K562 (cell line): ENCODE measurements around the gene ARHGAP42. TPM values are rescaled to one million over a fixed set of nuclear protein-coding genes. Genes with fewer than 3 reads are reported as not detected.

ENCODE experiments used
- ATAC-seq: fragments of 200-7000 bp; cut with Tn5 transposase; 3 replicates; pipeline ENCODE4 v1.9.1; 2020; ENCODE audit warnings: moderate library complexity
- BruUV-seq: library from RNA; stranded (reverse); fragments of 400-500 nt; replicated peaks from 2 replicates; lab custom pipeline; 2021; lab: Mats Ljungman, UMichigan
- CTCF ChIA-PET: fragments of 300-600 bp; formaldehyde crosslinking; extraction: SDS; loops from one replicate; lab custom pipeline; 2021; ENCODE audit warnings: low intra/inter-chr PET ratio; lab: Yijun Ruan, JAX
- POLR2A ChIA-PET: fragments of 300-600, 350-650 bp; sonication (Branson Sonifier 250); formaldehyde crosslinking; extraction: SDS; loops from one replicate; lab custom pipeline; 2021; ENCODE audit warnings: antibody characterized with exemption, inconsistent platforms; lab: Yijun Ruan, JAX
- DNase-seq, 4 experiments: peaks; one replicate each; pipeline versions ENCODE4 v3.0.0 to v3.0.0-alpha.2; 2011 to 2018; ENCODE audit warnings: low spot score in 3 of 4, mixed read lengths in 3 of 4; ENCODE audit errors: extremely low read depth in 1 of 4
- FAIRE-seq: peaks from 2 replicates; lab custom pipeline; 2011; peaks lifted over from hg19 to GRCh38; lab: Jason Lieb, UNC
- H2AFZ ChIP-seq: 2 replicates; pipeline ENCODE4 v1.6.0; 2011; ENCODE audit warnings: low read depth, low read length, control low read depth, inconsistent platforms
- H3K27ac ChIP-seq: fragments of 200-600 bp; 3 replicates; pipeline ENCODE4 v1.8.0; 2011; ENCODE audit warnings: low read depth, mild to moderate bottlenecking, control low read depth, inconsistent platforms, low read length, moderate library complexity, mixed read lengths; ENCODE audit errors: extremely low read depth
- H3K27me3 ChIP-seq, 2 experiments: fragments of 300-600 bp in 1 of 2; 2 replicates in 1 of 2; 3 replicates in 1 of 2; pipeline versions ENCODE4 v1.6.0 to v1.8.0; 2011; ENCODE audit warnings: inconsistent platforms in 2 of 2, low read length in 2 of 2, mild to moderate bottlenecking in 1 of 2, mixed read lengths in 1 of 2, moderate library complexity in 1 of 2; ENCODE audit not compliant: control insufficient read depth in 2 of 2, insufficient read depth in 2 of 2
- H3K36me3 ChIP-seq: fragments of 300-600 bp; 3 replicates; pipeline ENCODE4 v1.8.0; 2011; ENCODE audit warnings: mild to moderate bottlenecking, low read length, inconsistent platforms; ENCODE audit not compliant: control insufficient read depth, insufficient read depth
- H3K4me1 ChIP-seq, 2 experiments: fragments of 200-600 bp in 1 of 2; replicated peaks in 1 of 2; 2 replicates in 1 of 2; 3 replicates in 1 of 2; pipeline versions ENCODE4 v1.5.1 to v1.8.0; 2011; ENCODE audit warnings: inconsistent platforms in 2 of 2, low read length in 2 of 2, mild to moderate bottlenecking in 1 of 2, mixed read lengths in 1 of 2, moderate library complexity in 1 of 2; ENCODE audit not compliant: control insufficient read depth in 2 of 2, insufficient read depth in 2 of 2
- H3K4me2 ChIP-seq: 2 replicates; pipeline ENCODE4 v1.6.1; 2011; ENCODE audit warnings: low read length, control low read depth, inconsistent platforms, mixed read lengths; ENCODE audit not compliant: insufficient read depth
- H3K4me3 ChIP-seq: fragments of 200-600 bp; sonication (generic), shearing (Covaris generic); 2 replicates; pipeline ENCODE4 v1.5.1; 2016; ENCODE audit warnings: control low read depth, inconsistent platforms
- H3K79me2 ChIP-seq: fragments of 200-600 bp; 3 replicates; pipeline ENCODE4 v1.8.0; 2011; ENCODE audit warnings: low read length, inconsistent platforms; ENCODE audit not compliant: control insufficient read depth, insufficient read depth
- H3K9ac ChIP-seq, 2 experiments: 2 replicates each; pipeline versions ENCODE4 v1.6.0 to v1.6.1; 2011; ENCODE audit warnings: low read depth in 2 of 2, low read length in 2 of 2, control low read depth in 1 of 2, inconsistent platforms in 1 of 2, mild to moderate bottlenecking in 1 of 2, mixed read lengths in 1 of 2; ENCODE audit not compliant: insufficient read depth in 1 of 2
- H3K9me1 ChIP-seq: one replicate; pipeline ENCODE4 v1.6.0; 2011; ENCODE audit warnings: inconsistent platforms, mild to moderate bottlenecking, low read length, moderate library complexity; ENCODE audit not compliant: control insufficient read depth, insufficient read depth
- H3K9me3 ChIP-seq: replicated peaks from 2 replicates; pipeline ENCODE4 v1.5.1; 2011; ENCODE audit warnings: low read depth, low read length, inconsistent platforms; ENCODE audit not compliant: control insufficient read depth, insufficient read depth
- H4K20me1 ChIP-seq: replicated peaks from 2 replicates; pipeline ENCODE4 v1.6.1; 2011; ENCODE audit warnings: low read length, inconsistent platforms, mixed read lengths; ENCODE audit not compliant: control insufficient read depth, insufficient read depth
- CBX8 ChIP-seq: fragments of 200-600 bp; sonication (generic); IDR thresholded peaks from 2 replicates; pipeline ENCODE4 v1.6.1; 2012; ENCODE audit warnings: borderline replicate concordance, mixed run types, low read depth, mild to moderate bottlenecking, moderate library complexity, mixed read lengths, low read length, control low read depth, inconsistent platforms; ENCODE audit not compliant: poor library complexity, severe bottlenecking; ENCODE audit errors: extremely low read depth
- NFIC ChIP-seq: fragments of 450-650 bp; IDR thresholded peaks from 2 replicates; pipeline ENCODE4 v1.6.1; 2017; ENCODE audit warnings: mild to moderate bottlenecking, inconsistent platforms
- NFIX ChIP-seq: fragments of 250-450 bp; sonication (Bioruptor Pico); IDR thresholded peaks from 2 replicates; pipeline ENCODE4 v1.4.0; 2020; ENCODE audit warnings: low read depth, mild to moderate bottlenecking, moderate library complexity
- RNF219 ChIP-seq: fragments of 250-450 bp; sonication (Bioruptor Pico); IDR thresholded peaks from 2 replicates; pipeline ENCODE4 v1.5.0; 2022; ENCODE audit warnings: mild to moderate bottlenecking
- ZNF76 ChIP-seq: fragments of 250-450 bp; sonication (Bioruptor Pico); IDR thresholded peaks from 2 replicates; pipeline ENCODE4 v1.4.0; 2020; ENCODE audit warnings: mild to moderate bottlenecking, moderate library complexity, borderline replicate concordance
- WGBS: fragments of 100-300 bp; shearing (Covaris generic); methylation state at CpG from one replicate; pipeline ENCODE4 v1.1.6; 2016; ENCODE audit warnings: low coverage, mixed read lengths; ENCODE audit not compliant: insufficient coverage; ENCODE audit errors: missing lambda C conversion rate; 5-methylcytosine and 5-hydroxymethylcytosine counted together
- in situ Hi-C: fragments of 300-500 bp; cut with MboI; formaldehyde crosslinking; loops from 4 replicates; pipeline ENCODE4 v1.15.0; 2018; ENCODE audit warnings: inconsistent platforms, mixed read lengths
- intact Hi-C: fragments of 100-400 bp; cut with micrococcal nuclease; formaldehyde crosslinking; loops from 2 replicates; pipeline ENCODE4 v1.14.2; 2022
- polyA plus RNA-seq, 8 experiments: library from polyadenylated mRNA; depleted of rRNA in 4 of 8; stranded (reverse) in 5 of 8; unstranded in 3 of 8; fragments of >200 nt; fragmentation: Nextera tagmentation in 2 of 8; fragmentation: Illumina TruSeq in 1 of 8; extraction: Ambion mirVana in 2 of 8; extraction: Trizol in 1 of 8; gene quantifications; 2 replicates each; pipeline versions ENCODE4 v1.2.1 to v1.2.3, GENCODE V29; 2011 to 2014; ENCODE audit warnings: inconsistent platforms in 1 of 8, missing spikeins in 1 of 8
- total RNA-seq, 7 experiments: library from RNA; depleted of rRNA in 6 of 7; stranded (reverse); fragments of >200 nt in 6 of 7; fragmentation: Illumina TruSeq in 2 of 7; extraction: Trizol in 2 of 7; gene quantifications; 2 replicates each; pipeline versions ENCODE4 v1.2.1 to v1.2.3, GENCODE V29; 2011 to 2021; ENCODE audit warnings: low replicate concordance in 1 of 7

ARHGAP42 gene
- total and polyA plus RNA-seq, 9 of the 15 experiments (the other 6 are each of a cell fraction or from before 2014, with no cell fraction given) = 0.95 to 6.1 (median 2.4) TPM

DNA sequence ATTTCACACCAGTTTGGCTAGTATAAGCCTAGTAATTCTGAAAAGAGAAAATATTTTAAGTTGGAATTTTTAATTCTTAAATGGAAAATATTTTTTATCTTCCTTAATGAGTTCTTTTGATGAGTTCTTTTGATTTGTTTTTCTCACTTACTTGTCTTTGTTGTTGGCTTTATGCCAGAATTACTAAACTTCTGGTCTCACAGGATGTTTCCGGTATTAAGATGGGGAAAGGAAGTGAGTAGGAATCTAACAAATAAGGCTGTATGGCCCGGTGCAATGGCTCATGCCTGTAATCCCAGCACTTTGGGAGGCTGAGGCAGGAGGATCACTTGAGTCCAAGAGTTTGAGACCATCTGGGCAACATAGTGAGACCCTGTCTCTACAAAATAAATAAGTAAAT lies 106.4 kb downstream of the ARHGAP42 start:
- Histone ChIP-seq H3K27me3 (no peaks in the 10 kb centered on the region), H3K9me3 (no peaks in the 10 kb centered on the region), H3K9ac (no peak overlapping the region), H4K20me1 (no peaks in the 10 kb centered on the region), H2AFZ (no peak overlapping the region), H3K9me1 (no peaks in the 10 kb centered on the region), H3K27ac (no peak overlapping the region), H3K36me3 (no peaks in the 10 kb centered on the region), H3K4me3 (no peak overlapping the region), H3K79me2 (no peaks in the 10 kb centered on the region), H3K4me2 (no peak overlapping the region)
- FAIRE-seq (no peak), ATAC-seq (no peak)
- POLR2A ChIA-PET = no interaction called here
- no TSS peak for BruUV-seq
- in situ Hi-C loops (no loop called here), intact Hi-C loops (no loop called here)
- WGBS = 58% methylated on average over 2 of the region's 2 CpGs
- TF ChIP-seq CBX8 = no peak
- TF ChIP-seq RNF219 (CRISPR knock-in tag) = no peak
- no peak for TF ChIP-seq ZNF76
- TF ChIP-seq NFIX (CRISPR knock-in tag) = peak; percentile 73
- TF ChIP-seq NFIC = peak; percentile 84
- TF ChIP-seq, all 486 proteins: peak for 2
- CTCF ChIA-PET = interaction anchor here (0.6 kb wide), 1 partner anchor 1990 kb away, joined by 6 read pairs; no protein-coding TSS in a partner anchor
- peaks cover 0 to 3% of the 10 kb centered on the region in 2 experiments; a peak in 2 of 5 replicates for H3K4me1 ChIP-seq
- DNase-seq = no peak
